H54 (cell line): ENCODE measurements around the gene EPHB2.

Source experiments
- DNase-seq: peaks from one replicate; pipeline ENCODE4 v3.0.0; 2011; ENCODE audit warnings: low spot score, mixed read lengths; ENCODE audit not compliant: insufficient read length
- FAIRE-seq: peaks from 3 replicates; lab custom pipeline; 2011; peaks lifted over from hg19 to GRCh38; lab: Jason Lieb, UNC
- POLR2A ChIP-seq: IDR thresholded peaks from 2 replicates; pipeline ENCODE4 v1.6.1; 2011; ENCODE audit warnings: low read depth, mild to moderate bottlenecking, low read length

Gene EPHB2

GRCh38 chr1:22778408-22778807, 67.8 kb downstream of the EPHB2 start:
- FAIRE-seq = no peak
- TF ChIP-seq POLR2A = no peak

GRCh38 chr1:22778862-22779520, 68.4 kb downstream of the EPHB2 start:
- TF ChIP-seq POLR2A = no peak
- DNase-seq (no peak), FAIRE-seq (no peak)

More at GRCh38 chr1:22778408-22778807, 67.8 kb downstream of the EPHB2 start:
- DNase-seq = no peak

DNA sequence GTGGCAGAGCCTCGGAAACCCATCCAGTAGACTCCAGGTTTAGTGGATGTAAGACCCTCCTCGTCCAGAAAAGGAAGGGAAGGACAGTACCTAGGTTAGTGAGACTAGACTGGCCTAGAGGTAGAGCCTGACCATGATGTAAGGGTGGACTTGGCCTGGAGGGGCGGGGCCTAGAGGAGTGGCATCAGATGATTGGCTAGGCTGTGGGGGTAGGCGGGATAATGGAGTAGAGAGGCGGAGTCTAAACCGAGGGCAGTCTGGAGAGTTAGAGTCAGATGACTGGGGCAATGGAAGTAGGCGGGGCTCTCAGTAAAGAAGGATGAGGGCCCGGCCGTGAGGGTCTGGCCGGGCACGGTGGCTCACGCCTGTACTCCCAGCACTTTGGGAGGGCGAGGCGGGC, 70.1 kb downstream of the EPHB2 start:
- peak; percentile 81 for DNase-seq
- no peak for TF ChIP-seq POLR2A
- peak; percentile 78 for FAIRE-seq

- no peak for FAIRE-seq
- TF ChIP-seq POLR2A = no peak
- no peak for DNase-seq
Measured at GRCh38 chr1:22781483-22781882, 70.8 kb downstream of the EPHB2 start.

DNA sequence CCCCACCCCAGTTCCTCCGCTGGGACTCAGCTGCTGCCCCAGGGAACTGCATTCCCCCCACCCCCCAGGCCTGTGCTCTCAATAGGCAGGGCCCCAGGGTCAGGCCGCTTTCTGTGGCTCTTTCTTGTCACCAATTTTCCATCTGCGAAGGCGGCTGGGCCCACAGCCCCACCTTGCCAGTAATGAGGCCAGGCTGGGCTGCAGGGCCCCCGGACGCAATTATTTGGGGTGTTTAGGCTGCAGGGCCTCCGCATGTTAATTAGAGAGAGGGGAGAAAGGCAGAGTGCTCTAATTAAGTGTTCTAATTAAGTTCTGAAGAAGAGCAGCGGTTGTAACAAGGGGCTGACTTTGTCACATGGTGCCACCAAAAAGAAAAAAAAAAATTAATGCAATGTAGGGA, 71.8 kb downstream of the EPHB2 start:
- DNase-seq = no peak
- TF ChIP-seq POLR2A = no peak
- FAIRE-seq = no peak

- TF ChIP-seq POLR2A = no peak
- no peak for FAIRE-seq
- DNase-seq = no peak
Measured at GRCh38 chr1:22784317-22784716, 73.7 kb downstream of the EPHB2 start.

DNA sequence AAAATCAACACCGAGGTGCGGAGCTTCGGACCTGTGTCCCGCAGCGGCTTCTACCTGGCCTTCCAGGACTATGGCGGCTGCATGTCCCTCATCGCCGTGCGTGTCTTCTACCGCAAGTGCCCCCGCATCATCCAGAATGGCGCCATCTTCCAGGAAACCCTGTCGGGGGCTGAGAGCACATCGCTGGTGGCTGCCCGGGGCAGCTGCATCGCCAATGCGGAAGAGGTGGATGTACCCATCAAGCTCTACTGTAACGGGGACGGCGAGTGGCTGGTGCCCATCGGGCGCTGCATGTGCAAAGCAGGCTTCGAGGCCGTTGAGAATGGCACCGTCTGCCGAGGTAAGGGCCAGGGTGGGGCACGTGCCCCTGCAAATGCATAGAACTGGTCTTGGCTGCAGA, 74.1 kb downstream of the EPHB2 start:
- DNase-seq (no peak), FAIRE-seq (no peak)
- no peak for TF ChIP-seq POLR2A

DNA sequence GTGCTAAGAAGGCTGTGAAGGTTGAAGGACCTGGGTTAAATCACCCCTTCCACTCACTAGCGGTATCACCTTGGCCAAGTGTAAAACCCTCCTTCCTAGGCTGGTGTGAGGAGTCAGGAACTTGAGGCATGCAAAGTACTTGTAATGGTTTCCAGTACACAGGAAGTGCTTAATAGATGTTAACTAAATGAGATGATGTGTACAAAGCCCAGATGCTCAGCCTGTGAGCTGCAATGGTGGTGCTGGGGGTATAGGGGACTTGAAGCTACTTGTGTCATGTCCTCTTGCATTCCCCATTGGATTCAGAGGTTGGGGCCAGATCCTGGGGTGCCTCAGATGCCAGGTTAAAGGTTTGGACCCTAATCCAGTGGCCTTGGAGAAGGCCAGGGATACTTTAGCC, 75.5 kb downstream of the EPHB2 start:
- no peak for FAIRE-seq
- no peak for DNase-seq
- no peak for TF ChIP-seq POLR2A

DNA sequence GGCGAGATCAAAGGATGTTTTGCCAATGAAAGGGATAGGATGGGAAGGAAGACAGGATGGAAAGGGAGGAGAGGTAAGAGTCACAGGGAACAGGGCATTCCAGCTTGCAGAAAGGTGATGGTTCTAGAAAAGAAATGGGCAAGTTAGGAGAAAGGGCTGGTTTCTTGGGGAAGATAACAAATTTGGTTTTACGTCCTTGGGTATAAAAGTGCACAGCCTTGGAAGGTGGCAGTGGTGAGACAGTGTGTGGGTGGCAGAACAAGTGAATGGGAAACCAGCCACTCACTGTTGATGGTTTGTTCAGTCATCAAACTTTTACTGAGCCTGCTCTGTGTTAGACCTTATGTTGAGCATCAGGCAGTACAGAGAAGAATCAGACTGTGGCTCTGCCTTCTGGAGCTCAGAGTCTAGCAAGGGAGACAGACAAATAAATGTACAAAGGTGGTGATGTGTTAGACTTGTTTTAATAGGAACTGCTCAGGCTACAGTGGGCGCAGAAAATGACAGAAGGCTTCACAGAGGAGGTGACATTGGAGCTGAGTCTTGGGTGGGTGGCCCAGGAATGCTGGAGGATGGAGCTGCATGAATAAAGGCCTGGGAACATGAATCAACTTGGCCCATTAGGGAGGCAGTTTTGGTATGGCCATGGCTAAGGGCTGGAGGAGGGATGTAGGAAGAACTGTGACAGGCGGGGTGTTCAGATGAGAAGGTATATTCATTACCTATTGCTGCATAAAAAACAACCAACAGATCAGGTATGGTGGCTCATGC, 76.3 kb downstream of the EPHB2 start:
- no peak for FAIRE-seq
- DNase-seq = no peak
- no peak for TF ChIP-seq POLR2A

GRCh38 chr1:22787636-22788035, 77.0 kb downstream of the EPHB2 start:
- FAIRE-seq (no peak), DNase-seq (no peak)
- TF ChIP-seq POLR2A = no peak

DNA sequence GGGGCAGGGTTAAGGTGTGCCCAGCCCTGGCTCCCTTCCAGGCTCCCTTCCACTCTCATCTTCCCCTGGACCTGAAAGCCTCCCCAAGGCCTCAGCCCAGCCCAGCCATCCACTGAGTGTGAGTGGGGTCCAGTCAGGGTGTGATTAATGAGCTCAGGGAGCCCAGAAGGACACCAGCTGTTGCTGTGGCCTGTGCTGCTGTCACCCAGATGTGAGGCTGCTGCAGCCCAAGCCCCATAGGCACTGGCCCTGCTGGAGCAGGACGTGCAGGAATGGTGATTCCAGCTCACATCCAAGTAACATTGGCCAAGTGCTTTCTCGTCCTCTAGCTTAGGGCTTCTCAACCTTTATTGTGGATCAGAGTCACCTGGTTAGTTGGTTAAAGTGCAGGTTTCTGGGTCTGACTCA, 77.6 kb downstream of the EPHB2 start:
- DNase-seq (no peak), FAIRE-seq (no peak)
- no peak for TF ChIP-seq POLR2A

GRCh38 chr1:22789356-22789994, 78.8 kb downstream of the EPHB2 start:
- TF ChIP-seq POLR2A = no peak
- DNase-seq (no peak), FAIRE-seq (no peak)

GRCh38 chr1:22790232-22791008, 79.8 kb downstream of the EPHB2 start:
- DNase-seq (no peak), FAIRE-seq (no peak)
- TF ChIP-seq POLR2A = no peak
